Suprapubic skin (tissue), 3 donors: Measurements from ENCODE around the gene NUP37.
"Not testable (repeated sequence)": the region's sequence is repeated elsewhere in the genome, so short reads cannot be mapped to it uniquely, and the experiment has no call there.

Source experiments
- CTCF ChIP-seq, 2 donors: fragments of 200-600 bp in 1 of 2; fragments of 450-650 bp in 1 of 2; sonication (generic) in 1 of 2; IDR thresholded peaks; one replicate each; pipeline ENCODE4 v1.5.1; 2016 to 2019; ENCODE audit warnings: antibody characterized with exemption in 2 of 2, mild to moderate bottlenecking in 1 of 2, moderate library complexity in 1 of 2
- POLR2A ChIP-seq, 2 donors: fragments of 450-650 bp; IDR thresholded peaks; one replicate each; pipeline ENCODE4 v1.6.1; 2017; ENCODE audit warnings: antibody characterized with exemption in 2 of 2, mild to moderate bottlenecking in 2 of 2, moderate library complexity in 2 of 2

DNA sequence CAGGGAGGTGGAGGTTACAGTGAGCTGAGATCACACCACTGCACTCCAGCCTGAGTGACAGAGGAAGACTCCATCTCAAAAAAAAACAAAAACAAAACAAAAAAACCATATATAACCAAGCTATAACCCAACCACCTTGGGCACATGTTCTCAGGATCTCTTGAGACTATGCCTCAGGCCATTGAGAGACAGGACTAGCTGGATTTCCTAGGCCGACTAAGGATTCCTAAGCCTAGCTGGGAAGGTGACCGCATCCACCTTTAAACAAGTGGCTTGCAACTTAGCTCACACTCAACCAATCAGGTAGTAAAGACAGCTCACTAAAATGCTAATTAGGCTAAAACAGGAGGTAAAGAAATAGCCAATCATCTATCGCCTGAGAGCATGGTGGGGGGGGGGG lies 35.3 kb upstream of the NUP37 start:
- TF ChIP-seq CTCF, POLR2A (IDR thresholded peaks at IDR 0.05): not testable (repeated sequence)
